ENCODE measurements around the gene HMX2. TPM values are rescaled to one million over a fixed set of nuclear protein-coding genes. Genes with fewer than 3 reads are reported as not detected.

Gene HMX2
- total and polyA plus RNA-seq, 8 donors, result not detected

- Histone ChIP-seq H3K27ac (no peak overlapping the region), H3K4me1 (peaks cover 11 to 72% (median 51%) of the 10 kb centered on the region in 4 donors), H3K4me3 (peak overlapping the region; percentile 23 to 54 (median 40)), H3K9me3 (no peaks in the 10 kb centered on the region), H3K36me3 (no peaks in the 10 kb centered on the region), H3K27me3 (peaks cover 65 to 90% (median 83%) of the 10 kb centered on the region in 3 donors)
- WGBS, 5 donors, result 1 to 4% (median 2%) methylated on average over 12 to 76 of the region's 76 CpGs
- no peak for TF ChIP-seq EP300 (IDR thresholded peaks at IDR 0.05)
- TF ChIP-seq POLR2AphosphoS5 (IDR thresholded peaks at IDR 0.05), result no peak
- TF ChIP-seq POLR2A (IDR thresholded peaks at IDR 0.05), result no peak
- no peak for TF ChIP-seq CTCF (IDR thresholded peaks at IDR 0.05)
- intact Hi-C loops (cut with DNase I; ENCODE audit: low total_unique reads), result no loop called here
- DNase-seq, result peak in 1 of 2 donors; percentile 71
These were observed 1.8 kb downstream of the HMX2 start for GRCh38 chr10:123149568-123150270.

GRCh38 chr10:123150271-123150985 lies 2.5 kb downstream of the HMX2 start:
- intact Hi-C loops (cut with DNase I; ENCODE audit: low total_unique reads), result no loop called here
- no peaks in the 10 kb centered on the region for H3K9me3 ChIP-seq
- H3K36me3 ChIP-seq, result no peaks in the 10 kb centered on the region
- no peak for TF ChIP-seq CTCF (IDR thresholded peaks at IDR 0.05)
- TF ChIP-seq POLR2AphosphoS5 (IDR thresholded peaks at IDR 0.05), result no peak
- no peak for TF ChIP-seq POLR2A (IDR thresholded peaks at IDR 0.05)
- no peak for TF ChIP-seq EP300 (IDR thresholded peaks at IDR 0.05)
- peak overlapping the region in 3 of 4 donors; percentile 23 to 54 (median 49) for H3K4me3 ChIP-seq
- H3K27ac ChIP-seq, result no peak overlapping the region
- peaks cover 58 to 83% (median 76%) of the 10 kb centered on the region in 3 donors for H3K27me3 ChIP-seq
- peaks cover 17 to 75% (median 58%) of the 10 kb centered on the region in 4 donors for H3K4me1 ChIP-seq
- no peak for DNase-seq
- WGBS, 5 donors, result 6 to 10% (median 9%) methylated on average over 24 to 34 of the region's 34 CpGs

- WGBS, 5 donors, result 3 to 7% (median 4%) methylated on average over 38 to 56 of the region's 56 CpGs
- H3K36me3 ChIP-seq, result peaks cover 0 to 5% (median 2%) of the 10 kb centered on the region in 4 donors
- no peaks in the 10 kb centered on the region for H3K9me3 ChIP-seq
- H3K4me1 ChIP-seq, result peaks cover 22 to 75% (median 60%) of the 10 kb centered on the region in 4 donors
- no peak overlapping the region for H3K27ac ChIP-seq
- H3K27me3 ChIP-seq, result peaks cover 51 to 75% (median 69%) of the 10 kb centered on the region in 3 donors
- H3K4me3 ChIP-seq, result peak overlapping the region in 3 of 4 donors; percentile 10 to 40 (median 28)
- TF ChIP-seq EP300 (IDR thresholded peaks at IDR 0.05) (no peak), POLR2A (IDR thresholded peaks at IDR 0.05) (no peak), POLR2AphosphoS5 (IDR thresholded peaks at IDR 0.05) (no peak), CTCF (IDR thresholded peaks at IDR 0.05) (no peak)
- DNase-seq, result peak in 1 of 2 donors; percentile 48
- intact Hi-C loops (cut with DNase I; ENCODE audit: low total_unique reads), result no loop called here
These were observed 3.2 kb downstream of the HMX2 start for GRCh38 chr10:123150986-123151736.

GRCh38 chr10:123151737-123152135 lies 3.8 kb downstream of the HMX2 start:
- 18 to 26% (median 22%) methylated on average over 7 of the region's 7 CpGs for WGBS, 5 donors
- intact Hi-C loops (cut with DNase I; ENCODE audit: low total_unique reads), result no loop called here
- peaks cover 0 to 10% (median 7%) of the 10 kb centered on the region in 4 donors for H3K36me3 ChIP-seq
- peak overlapping the region in 1 of 4 donors; percentile 40 for H3K4me3 ChIP-seq
- H3K9me3 ChIP-seq, result no peaks in the 10 kb centered on the region
- H3K27me3 ChIP-seq, result peaks cover 47 to 70% (median 63%) of the 10 kb centered on the region in 3 donors
- DNase-seq, result no peak
- no peak overlapping the region for H3K27ac ChIP-seq
- TF ChIP-seq POLR2A (IDR thresholded peaks at IDR 0.05), result no peak
- TF ChIP-seq EP300 (IDR thresholded peaks at IDR 0.05), result no peak
- TF ChIP-seq CTCF (IDR thresholded peaks at IDR 0.05), result no peak
- TF ChIP-seq POLR2AphosphoS5 (IDR thresholded peaks at IDR 0.05), result no peak
- peaks cover 22 to 75% (median 61%) of the 10 kb centered on the region in 4 donors for H3K4me1 ChIP-seq

All from stomach (tissue), 9 donors.